GM21367 (cell line): ENCODE results near the gene CLECL1.
"Not testable (repeated sequence)": the region's sequence is repeated elsewhere in the genome, so short reads cannot be mapped to it uniquely, and the experiment has no call there.

Source experiments
- ATAC-seq: cut with Tn5 transposase; IDR thresholded peaks from one replicate; pipeline ENCODE4 v1.9.1; 2021; ENCODE audit not compliant: unreplicated experiment

CLECL1 gene

GRCh38 chr12:9752145-9752933 is 19.4 kb upstream of the CLECL1 start:
- ATAC-seq = no peak

- ATAC-seq = no peak
Observed at GRCh38 chr12:9751204-9752144, 18.6 kb upstream of the CLECL1 start.

- peak; percentile 43 for ATAC-seq
Observed at GRCh38 chr12:9750276-9751203, 17.6 kb upstream of the CLECL1 start.

- ATAC-seq = no peak
Observed at GRCh38 chr12:9749640-9750039, 16.7 kb upstream of the CLECL1 start.

- no peak for ATAC-seq
Observed at GRCh38 chr12:9745199-9745598, 12.3 kb upstream of the CLECL1 start.

- no peak for ATAC-seq
Observed at GRCh38 chr12:9742661-9743060, 9.8 kb upstream of the CLECL1 start.

- peak; percentile 59 for ATAC-seq
Observed at GRCh38 chr12:9741726-9742125, 8.8 kb upstream of the CLECL1 start.

GRCh38 chr12:9740106-9740750 is 7.3 kb upstream of the CLECL1 start:
- no peak for ATAC-seq

- ATAC-seq = not testable (repeated sequence)
Observed at GRCh38 chr12:9739404-9740105, 6.7 kb upstream of the CLECL1 start.

- not testable (repeated sequence) for ATAC-seq
Observed at GRCh38 chr12:9738905-9739304, 6.0 kb upstream of the CLECL1 start.

- ATAC-seq = no peak
Observed at GRCh38 chr12:9736936-9737705, 4.2 kb upstream of the CLECL1 start.

- no peak for ATAC-seq
Observed at GRCh38 chr12:9735601-9736000, 2.7 kb upstream of the CLECL1 start.

- peak; percentile 33 for ATAC-seq
Observed at GRCh38 chr12:9731797-9732196, 1.1 kb downstream of the CLECL1 start.

GRCh38 chr12:9731393-9731792 is 1.5 kb downstream of the CLECL1 start:
- ATAC-seq = no peak

GRCh38 chr12:9730591-9730990 is 2.3 kb downstream of the CLECL1 start:
- no peak for ATAC-seq

- ATAC-seq = no peak
Observed at GRCh38 chr12:9730011-9730410, 2.9 kb downstream of the CLECL1 start.

- no peak for ATAC-seq
Observed at GRCh38 chr12:9729082-9729481, 3.8 kb downstream of the CLECL1 start.

GRCh38 chr12:9727813-9728212 is 5.1 kb downstream of the CLECL1 start:
- ATAC-seq = no peak
